A549 (cell line): Measurements from ENCODE around the gene AQP12B. TPM values are rescaled to one million over a fixed set of nuclear protein-coding genes. Genes with fewer than 3 reads are reported as not detected.

ENCODE experiments used
- ATAC-seq, 2 experiments: fragments of 200-7000 bp in 1 of 2; fragments of >200 bp in 1 of 2; cut with Nextera tagmentation in 1 of 2; cut with Tn5 transposase in 1 of 2; 3 replicates each; pipeline versions ENCODE4 v1.8.0 to v1.9.1; 2018 to 2020; ENCODE audit warnings: mild to moderate bottlenecking in 1 of 2, moderate library complexity in 1 of 2
- CTCF ChIA-PET: fragments of 300-600 bp; sonication (Branson Sonifier 250); formaldehyde crosslinking; extraction: SDS; loops from one replicate; lab custom pipeline; 2021; ENCODE audit warnings: antibody characterized with exemption, inconsistent platforms; lab: Yijun Ruan, JAX
- POLR2A ChIA-PET: fragments of 350-600 bp; formaldehyde crosslinking; extraction: SDS; loops from one replicate; lab custom pipeline; 2021; ENCODE audit warnings: antibody characterized with exemption, inconsistent platforms; lab: Yijun Ruan, JAX
- DNase-seq, 2 experiments: peaks; one replicate each; pipeline versions ENCODE4 v3.0.0 to v3.0.0-alpha.2; 2011 to 2016; ENCODE audit warnings: low read depth in 1 of 2, low spot score in 1 of 2
- FAIRE-seq: peaks from 2 replicates; lab custom pipeline; 2011; peaks lifted over from hg19 to GRCh38; lab: Jason Lieb, UNC
- H3K27ac ChIP-seq, 2 experiments: fragments of >200 bp; sonication (Bioruptor Twin); formaldehyde crosslinking; 3 replicates each; pipeline ENCODE4 v1.5.1; 2016 to 2017
- H3K4me1 ChIP-seq: fragments of >200 bp; sonication (Bioruptor Twin); formaldehyde crosslinking; 3 replicates; pipeline ENCODE4 v1.6.1; 2016
- H3K4me2 ChIP-seq: fragments of >200 bp; sonication (Bioruptor Twin); formaldehyde crosslinking; 3 replicates; pipeline ENCODE4 v1.6.1; 2016
- H3K4me3 ChIP-seq: fragments of >200 bp; sonication (Bioruptor Twin); formaldehyde crosslinking; 3 replicates; pipeline ENCODE4 v1.5.1; 2016
- H3K9me3 ChIP-seq: fragments of >200 bp; sonication (Bioruptor Twin); formaldehyde crosslinking; 3 replicates; pipeline ENCODE4 v1.6.1; 2016
- CBX8 ChIP-seq: fragments of 200-600 bp; sonication (generic); IDR thresholded peaks from 2 replicates; pipeline ENCODE4 v1.6.1; 2016
- CHD4 ChIP-seq: fragments of 200-600 bp; sonication (generic); IDR thresholded peaks from 2 replicates; pipeline ENCODE4 v1.6.1; 2016; ENCODE audit warnings: antibody characterized with exemption, mild to moderate bottlenecking, borderline replicate concordance
- FOSB ChIP-seq: fragments of 250-450 bp; sonication (Bioruptor Pico); IDR thresholded peaks from 2 replicates; pipeline ENCODE4 v1.5.0; 2020; ENCODE audit warnings: mild to moderate bottlenecking, moderate library complexity
- HDAC2 ChIP-seq: fragments of 200-600 bp; sonication (generic); IDR thresholded peaks from 2 replicates; pipeline ENCODE4 v1.6.1; 2016
- HOXB13 ChIP-seq: fragments of 250-450 bp; sonication (Bioruptor Pico); IDR thresholded peaks from 2 replicates; pipeline ENCODE4 v1.5.0; 2020; ENCODE audit warnings: low read depth, mild to moderate bottlenecking, moderate library complexity
- KDM1A ChIP-seq: fragments of 200-600 bp; sonication (generic); IDR thresholded peaks from 2 replicates; pipeline ENCODE4 v1.6.1; 2016; ENCODE audit warnings: low read depth, mild to moderate bottlenecking
- MAZ ChIP-seq: fragments of 150-350 bp; IDR thresholded peaks from 2 replicates; pipeline ENCODE4 v1.6.1; 2014; ENCODE audit warnings: antibody characterized with exemption, low read depth, low read length, borderline replicate concordance
- MYC ChIP-seq: IDR thresholded peaks from 2 replicates; pipeline ENCODE4 v1.6.1; 2012; ENCODE audit warnings: mild to moderate bottlenecking, inconsistent platforms, low read length, improper control_type of control experiment, borderline replicate concordance
- NFE2L2 ChIP-seq: fragments of 150-350 bp; conservative IDR thresholded peaks from 2 replicates; pipeline ENCODE4 v1.6.1; 2014; ENCODE audit warnings: low read length
- NPAS2 ChIP-seq: fragments of 250-450 bp; sonication (Bioruptor Pico); IDR thresholded peaks from 2 replicates; pipeline ENCODE4 v1.8.0; 2022; ENCODE audit warnings: mild to moderate bottlenecking, moderate library complexity, borderline replicate concordance
- PHF8 ChIP-seq: fragments of 200-600 bp; sonication (generic); IDR thresholded peaks from 2 replicates; pipeline ENCODE4 v1.6.1; 2016; ENCODE audit warnings: low read depth, mild to moderate bottlenecking, antibody characterized with exemption, moderate library complexity, borderline replicate concordance
- RAD21 ChIP-seq, 2 experiments: fragments of >200 bp in 1 of 2; sonication (Bioruptor Twin) in 1 of 2; formaldehyde crosslinking in 1 of 2; IDR thresholded peaks in 1 of 2; conservative IDR thresholded peaks in 1 of 2; 2 replicates in 1 of 2; 3 replicates in 1 of 2; pipeline ENCODE4 v1.6.1; 2012 to 2018; ENCODE audit warnings: inconsistent platforms in 1 of 2
- RFX5 ChIP-seq: fragments of 450-650 bp; IDR thresholded peaks from 2 replicates; pipeline ENCODE4 v1.7.1; 2014; ENCODE audit warnings: antibody characterized with exemption, mild to moderate bottlenecking, moderate library complexity
- TP53 ChIP-seq: fragments of 250-450 bp; sonication (Bioruptor Pico); IDR thresholded peaks from 2 replicates; pipeline ENCODE4 v1.5.0; 2021; ENCODE audit warnings: mild to moderate bottlenecking, moderate library complexity
- WGBS: methylation state at CpG from one replicate; pipeline ENCODE4 v1.1.6; 2017; ENCODE audit errors: missing lambda C conversion rate; 5-methylcytosine and 5-hydroxymethylcytosine counted together
- polyA plus RNA-seq, 4 experiments: library from polyadenylated mRNA; depleted of rRNA in 3 of 4; stranded (reverse); fragments of >200 nt; fragmentation: RNase III in 1 of 4; extraction: RNeasy Plus Mini Kit Qiagen cat#74134 plus additional on column Dnase treatment in 1 of 4; gene quantifications; 2 replicates in 3 of 4; 3 replicates in 1 of 4; pipeline ENCODE4 v1.2.3, GENCODE V29; 2011 to 2017
- TF ChIP-seq, protein P1 (sequence below): IDR thresholded peaks from 2 replicates; pipeline ENCODE4 v1.6.1; 2012
- TF ChIP-seq, protein P2 (sequence below): IDR thresholded peaks from 2 replicates; pipeline ENCODE4 v1.6.1; 2012; ENCODE audit warnings: low read depth, borderline replicate concordance
- TF ChIP-seq, protein P3 (sequence below): fragments of 150-350 bp; IDR thresholded peaks from 2 replicates; pipeline ENCODE4 v1.6.1; 2014; ENCODE audit warnings: low read depth, mild to moderate bottlenecking, low read length
- TF ChIP-seq, protein P4 (sequence below): fragments of 250-450 bp; sonication (Bioruptor Pico); IDR thresholded peaks from 2 replicates; pipeline ENCODE4 v1.5.0; 2020; ENCODE audit warnings: low read depth, mild to moderate bottlenecking, moderate library complexity
- TF ChIP-seq, protein P5 (sequence below): fragments of 200-600 bp; sonication (generic); IDR thresholded peaks from 2 replicates; pipeline ENCODE4 v1.6.1; 2016; ENCODE audit warnings: antibody characterized with exemption, mild to moderate bottlenecking, moderate library complexity

The AQP12B gene
- polyA plus RNA-seq, 2 of the 4 experiments (the other 2 are of a cell fraction) = not detected

DNA sequence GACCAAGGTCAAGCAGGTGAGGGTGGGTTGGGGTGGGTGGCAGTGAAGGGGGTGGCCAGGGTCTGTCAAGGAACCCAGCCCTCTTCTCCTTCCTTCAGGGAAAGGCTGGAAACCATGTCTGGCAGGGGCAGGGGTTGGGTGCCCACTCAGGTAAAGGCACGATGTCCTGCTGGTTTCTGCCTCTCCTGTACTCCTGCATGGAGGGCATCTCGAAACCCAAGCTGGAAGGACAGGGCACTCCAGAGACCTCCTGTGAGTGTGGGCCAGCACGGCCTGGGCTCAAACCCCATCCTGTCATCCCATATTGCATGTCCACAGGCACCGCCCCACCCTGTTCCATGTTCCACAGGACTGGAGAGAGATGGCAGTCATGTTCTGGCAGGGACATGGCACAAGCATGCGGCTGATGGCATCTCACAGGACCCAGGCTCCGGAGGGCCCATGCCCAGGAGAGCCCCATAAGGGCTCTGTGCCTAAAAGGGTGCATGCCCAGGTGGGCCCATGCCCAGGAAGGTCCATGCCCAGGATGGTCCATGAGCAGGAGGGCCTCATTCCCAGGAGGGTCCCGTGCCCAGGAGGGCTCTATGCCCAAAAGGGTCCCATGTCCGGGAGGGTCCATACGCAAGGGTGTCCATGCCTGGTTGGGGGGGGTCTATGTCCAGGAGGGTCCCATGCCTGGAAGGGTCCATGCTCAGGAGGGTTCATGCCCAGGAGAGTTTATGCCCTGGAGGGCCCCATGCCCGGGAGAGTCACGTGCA, 51.0 kb downstream of the AQP12B start:
- CTCF ChIA-PET = no interaction called here
- WGBS = 36% methylated on average over 6 of the region's 11 CpGs
- peaks cover 15% of the 10 kb centered on the region for H3K9me3 ChIP-seq
- H3K27ac ChIP-seq = no peak overlapping the region
- POLR2A ChIA-PET = no interaction called here
- FAIRE-seq = no peak
- ATAC-seq = no peak
- TF ChIP-seq, protein P1, sequence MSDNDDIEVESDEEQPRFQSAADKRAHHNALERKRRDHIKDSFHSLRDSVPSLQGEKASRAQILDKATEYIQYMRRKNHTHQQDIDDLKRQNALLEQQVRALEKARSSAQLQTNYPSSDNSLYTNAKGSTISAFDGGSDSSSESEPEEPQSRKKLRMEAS = no peak
- TF ChIP-seq RAD21 (conservative IDR thresholded peaks at IDR 0.05 in 1 of 2, IDR thresholded peaks at IDR 0.05 in 1 of 2) (no peak), KDM1A (no peak)
- TF ChIP-seq, protein P2, sequence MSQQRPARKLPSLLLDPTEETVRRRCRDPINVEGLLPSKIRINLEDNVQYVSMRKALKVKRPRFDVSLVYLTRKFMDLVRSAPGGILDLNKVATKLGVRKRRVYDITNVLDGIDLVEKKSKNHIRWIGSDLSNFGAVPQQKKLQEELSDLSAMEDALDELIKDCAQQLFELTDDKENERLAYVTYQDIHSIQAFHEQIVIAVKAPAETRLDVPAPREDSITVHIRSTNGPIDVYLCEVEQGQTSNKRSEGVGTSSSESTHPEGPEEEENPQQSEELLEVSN = no peak
- no peak overlapping the region for H3K4me2 ChIP-seq
- no peak overlapping the region for H3K4me3 ChIP-seq
- H3K4me1 ChIP-seq = no peaks in the 10 kb centered on the region
- no peak for DNase-seq

DNA sequence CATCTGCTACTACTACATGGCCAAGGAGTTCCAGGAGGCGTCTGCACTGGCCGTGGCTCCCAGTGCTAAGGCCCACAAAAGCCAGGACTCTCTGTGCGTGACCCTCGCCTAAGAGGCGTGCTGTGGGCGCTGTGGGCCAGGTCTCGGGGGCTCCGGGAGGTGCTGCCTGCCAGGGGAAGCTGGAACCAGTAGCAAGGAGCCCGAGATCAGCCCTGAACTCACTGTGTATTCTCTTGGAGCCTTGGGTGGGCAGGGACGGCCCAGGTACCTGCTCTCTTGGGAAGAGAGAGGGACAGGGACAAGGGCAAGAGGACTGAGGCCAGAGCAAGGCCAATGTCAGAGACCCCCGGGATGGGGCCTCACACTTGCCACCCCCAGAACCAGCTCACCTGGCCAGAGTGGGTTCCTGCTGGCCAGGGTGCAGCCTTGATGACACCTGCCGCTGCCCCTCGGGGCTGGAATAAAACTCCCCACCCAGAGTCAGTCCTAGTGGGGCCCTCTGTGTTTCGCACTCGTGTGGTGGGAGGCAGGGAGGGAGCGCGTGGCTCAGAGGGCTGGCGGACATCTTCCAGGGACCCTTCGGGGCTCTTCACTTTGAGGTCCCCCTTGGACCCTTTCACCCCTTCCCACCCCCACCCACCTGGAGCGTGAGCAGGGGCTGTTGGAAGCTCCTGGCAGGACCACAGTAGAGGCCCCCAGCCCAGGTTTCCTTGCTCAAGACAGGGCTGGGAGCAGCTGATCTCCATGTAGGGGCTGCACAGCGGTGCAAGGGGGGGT, 51.7 kb downstream of the AQP12B start:
- no peak overlapping the region for H3K4me2 ChIP-seq
- WGBS = 70% methylated on average over 12 of the region's 21 CpGs
- no peaks in the 10 kb centered on the region for H3K4me1 ChIP-seq
- DNase-seq (no peak), ATAC-seq (no peak), FAIRE-seq (no peak)
- CTCF ChIA-PET = no interaction called here
- no peak for TF ChIP-seq PHF8
- TF ChIP-seq, protein P3, sequence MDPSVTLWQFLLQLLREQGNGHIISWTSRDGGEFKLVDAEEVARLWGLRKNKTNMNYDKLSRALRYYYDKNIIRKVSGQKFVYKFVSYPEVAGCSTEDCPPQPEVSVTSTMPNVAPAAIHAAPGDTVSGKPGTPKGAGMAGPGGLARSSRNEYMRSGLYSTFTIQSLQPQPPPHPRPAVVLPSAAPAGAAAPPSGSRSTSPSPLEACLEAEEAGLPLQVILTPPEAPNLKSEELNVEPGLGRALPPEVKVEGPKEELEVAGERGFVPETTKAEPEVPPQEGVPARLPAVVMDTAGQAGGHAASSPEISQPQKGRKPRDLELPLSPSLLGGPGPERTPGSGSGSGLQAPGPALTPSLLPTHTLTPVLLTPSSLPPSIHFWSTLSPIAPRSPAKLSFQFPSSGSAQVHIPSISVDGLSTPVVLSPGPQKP = no peak
- TF ChIP-seq, protein P2 = no peak
- TF ChIP-seq HDAC2 = no peak
- TF ChIP-seq, protein P4, sequence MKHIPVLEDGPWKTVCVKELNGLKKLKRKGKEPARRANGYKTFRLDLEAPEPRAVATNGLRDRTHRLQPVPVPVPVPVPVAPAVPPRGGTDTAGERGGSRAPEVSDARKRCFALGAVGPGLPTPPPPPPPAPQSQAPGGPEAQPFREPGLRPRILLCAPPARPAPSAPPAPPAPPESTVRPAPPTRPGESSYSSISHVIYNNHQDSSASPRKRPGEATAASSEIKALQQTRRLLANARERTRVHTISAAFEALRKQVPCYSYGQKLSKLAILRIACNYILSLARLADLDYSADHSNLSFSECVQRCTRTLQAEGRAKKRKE (CRISPR knock-in tag) = no peak
- POLR2A ChIA-PET = no interaction called here
- H3K9me3 ChIP-seq = peaks cover 15% of the 10 kb centered on the region
- H3K27ac ChIP-seq = no peak overlapping the region
- no peak overlapping the region for H3K4me3 ChIP-seq

DNA sequence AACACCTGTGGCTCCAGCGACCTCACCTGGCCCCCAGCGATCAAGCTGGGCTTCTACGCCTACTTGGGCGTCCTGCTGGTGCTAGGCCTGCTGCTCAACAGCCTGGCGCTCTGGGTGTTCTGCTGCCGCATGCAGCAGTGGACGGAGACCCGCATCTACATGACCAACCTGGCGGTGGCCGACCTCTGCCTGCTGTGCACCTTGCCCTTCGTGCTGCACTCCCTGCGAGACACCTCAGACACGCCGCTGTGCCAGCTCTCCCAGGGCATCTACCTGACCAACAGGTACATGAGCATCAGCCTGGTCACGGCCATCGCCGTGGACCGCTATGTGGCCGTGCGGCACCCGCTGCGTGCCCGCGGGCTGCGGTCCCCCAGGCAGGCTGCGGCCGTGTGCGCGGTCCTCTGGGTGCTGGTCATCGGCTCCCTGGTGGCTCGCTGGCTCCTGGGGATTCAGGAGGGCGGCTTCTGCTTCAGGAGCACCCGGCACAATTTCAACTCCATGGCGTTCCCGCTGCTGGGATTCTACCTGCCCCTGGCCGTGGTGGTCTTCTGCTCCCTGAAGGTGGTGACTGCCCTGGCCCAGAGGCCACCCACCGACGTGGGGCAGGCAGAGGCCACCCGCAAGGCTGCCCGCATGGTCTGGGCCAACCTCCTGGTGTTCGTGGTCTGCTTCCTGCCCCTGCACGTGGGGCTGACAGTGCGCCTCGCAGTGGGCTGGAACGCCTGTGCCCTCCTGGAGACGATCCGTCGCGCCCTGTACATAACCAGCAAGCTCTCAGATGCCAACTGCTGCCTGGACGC, 52.5 kb downstream of the AQP12B start:
- ATAC-seq (no peak), DNase-seq (no peak), FAIRE-seq (no peak)
- H3K9me3 ChIP-seq = peaks cover 15% of the 10 kb centered on the region
- no peak overlapping the region for H3K4me3 ChIP-seq
- no peak overlapping the region for H3K4me2 ChIP-seq
- 87% methylated on average over 28 of the region's 50 CpGs for WGBS
- ChIA-PET CTCF (interaction anchor here (1.4 kb wide), 1 partner anchor 64 kb away, joined by 4 read pairs; no protein-coding TSS in a partner anchor), POLR2A (no interaction called here)
- no peak overlapping the region for H3K27ac ChIP-seq
- no peaks in the 10 kb centered on the region for H3K4me1 ChIP-seq
- TF ChIP-seq CBX8 = no peak
- TF ChIP-seq NFE2L2 = no peak
- TF ChIP-seq, protein P5, sequence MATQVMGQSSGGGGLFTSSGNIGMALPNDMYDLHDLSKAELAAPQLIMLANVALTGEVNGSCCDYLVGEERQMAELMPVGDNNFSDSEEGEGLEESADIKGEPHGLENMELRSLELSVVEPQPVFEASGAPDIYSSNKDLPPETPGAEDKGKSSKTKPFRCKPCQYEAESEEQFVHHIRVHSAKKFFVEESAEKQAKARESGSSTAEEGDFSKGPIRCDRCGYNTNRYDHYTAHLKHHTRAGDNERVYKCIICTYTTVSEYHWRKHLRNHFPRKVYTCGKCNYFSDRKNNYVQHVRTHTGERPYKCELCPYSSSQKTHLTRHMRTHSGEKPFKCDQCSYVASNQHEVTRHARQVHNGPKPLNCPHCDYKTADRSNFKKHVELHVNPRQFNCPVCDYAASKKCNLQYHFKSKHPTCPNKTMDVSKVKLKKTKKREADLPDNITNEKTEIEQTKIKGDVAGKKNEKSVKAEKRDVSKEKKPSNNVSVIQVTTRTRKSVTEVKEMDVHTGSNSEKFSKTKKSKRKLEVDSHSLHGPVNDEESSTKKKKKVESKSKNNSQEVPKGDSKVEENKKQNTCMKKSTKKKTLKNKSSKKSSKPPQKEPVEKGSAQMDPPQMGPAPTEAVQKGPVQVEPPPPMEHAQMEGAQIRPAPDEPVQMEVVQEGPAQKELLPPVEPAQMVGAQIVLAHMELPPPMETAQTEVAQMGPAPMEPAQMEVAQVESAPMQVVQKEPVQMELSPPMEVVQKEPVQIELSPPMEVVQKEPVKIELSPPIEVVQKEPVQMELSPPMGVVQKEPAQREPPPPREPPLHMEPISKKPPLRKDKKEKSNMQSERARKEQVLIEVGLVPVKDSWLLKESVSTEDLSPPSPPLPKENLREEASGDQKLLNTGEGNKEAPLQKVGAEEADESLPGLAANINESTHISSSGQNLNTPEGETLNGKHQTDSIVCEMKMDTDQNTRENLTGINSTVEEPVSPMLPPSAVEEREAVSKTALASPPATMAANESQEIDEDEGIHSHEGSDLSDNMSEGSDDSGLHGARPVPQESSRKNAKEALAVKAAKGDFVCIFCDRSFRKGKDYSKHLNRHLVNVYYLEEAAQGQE = no peak
- no peak for TF ChIP-seq HOXB13
- no peak for TF ChIP-seq PHF8
- TF ChIP-seq, protein P4 (CRISPR knock-in tag) = no peak
- TF ChIP-seq HDAC2 = no peak
- TF ChIP-seq NPAS2 (CRISPR knock-in tag) = no peak
- TF ChIP-seq RFX5 = no peak
- TF ChIP-seq MYC = no peak
- TF ChIP-seq MAZ = no peak
- no peak for TF ChIP-seq TP53 (CRISPR knock-in tag)
- no peak for TF ChIP-seq FOSB (CRISPR knock-in tag)
- TF ChIP-seq CHD4 = no peak
